Endothelial cell of umbilical vein (primary cell): ENCODE results near the gene CASR. TPM values are rescaled to one million over a fixed set of nuclear protein-coding genes. Genes with fewer than 3 reads are reported as not detected.

ENCODE experiments used
- BruUV-seq: library from RNA; stranded (reverse); fragments of 400-500 nt; replicated peaks from 2 replicates; lab custom pipeline; 2021; lab: Mats Ljungman, UMichigan
- CTCF ChIA-PET: fragments of 300-600, 350-600 bp; sonication (Branson Sonifier 250); formaldehyde crosslinking; loops from one replicate; lab custom pipeline; 2021; ENCODE audit warnings: antibody characterized with exemption, inconsistent platforms; lab: Charles Lee
- POLR2A ChIA-PET: fragments of 300-600, 350-600 bp; sonication (Branson Sonifier 250); formaldehyde crosslinking; loops from one replicate; lab custom pipeline; 2021; ENCODE audit warnings: antibody characterized with exemption, inconsistent platforms; lab: Charles Lee
- DNase-seq: peaks from one replicate; pipeline ENCODE4 v3.0.0-alpha.2; 2011; ENCODE audit warnings: low read depth, low spot score
- FAIRE-seq: peaks from 2 replicates; lab custom pipeline; 2011; peaks lifted over from hg19 to GRCh38; lab: Jason Lieb, UNC
- H2AFZ ChIP-seq: 2 replicates; pipeline ENCODE4 v1.6.0; 2012; ENCODE audit warnings: low read depth, low read length, control low read depth, inconsistent platforms
- H3K27ac ChIP-seq: 2 replicates; pipeline ENCODE4 v1.5.1; 2011; ENCODE audit warnings: low read depth, mild to moderate bottlenecking, control low read depth, low read length, moderate library complexity; ENCODE audit not compliant: insufficient read depth
- H3K27me3 ChIP-seq, 2 experiments: 2 replicates each; pipeline versions ENCODE4 v1.6.0 to v1.6.1; 2011; ENCODE audit warnings: low read length in 2 of 2, mixed read lengths in 1 of 2; ENCODE audit not compliant: control insufficient read depth in 2 of 2, insufficient read depth in 2 of 2
- H3K36me3 ChIP-seq, 2 experiments: 2 replicates in 1 of 2; 3 replicates in 1 of 2; pipeline ENCODE4 v1.5.1; 2011; ENCODE audit warnings: low read length in 2 of 2, mild to moderate bottlenecking in 1 of 2, moderate library complexity in 1 of 2; ENCODE audit not compliant: control insufficient read depth in 2 of 2, insufficient read depth in 2 of 2; ENCODE audit errors: extremely low read depth in 1 of 2
- H3K4me1 ChIP-seq: 3 replicates; pipeline ENCODE4 v1.5.1; 2011; ENCODE audit warnings: mild to moderate bottlenecking, low read length; ENCODE audit not compliant: control insufficient read depth, insufficient read depth; ENCODE audit errors: extremely low read depth
- H3K4me2 ChIP-seq: 2 replicates; pipeline ENCODE4 v1.6.1; 2011; ENCODE audit warnings: low read length, control low read depth, mixed read lengths; ENCODE audit not compliant: insufficient read depth
- H3K4me3 ChIP-seq, 3 experiments: fragments of 200-600 bp in 1 of 3; sonication (generic), shearing (Covaris generic) in 1 of 3; replicated peaks in 1 of 3; 2 replicates each; pipeline ENCODE4 v1.5.1; 2011 to 2016; ENCODE audit warnings: control low read depth in 3 of 3, low read length in 3 of 3, mild to moderate bottlenecking in 2 of 3, inconsistent platforms in 1 of 3, low read depth in 1 of 3, moderate library complexity in 1 of 3; ENCODE audit not compliant: insufficient read depth in 1 of 3
- H3K79me2 ChIP-seq: 2 replicates; pipeline ENCODE4 v1.6.0; 2012; ENCODE audit warnings: low read length, inconsistent platforms; ENCODE audit not compliant: control insufficient read depth, insufficient read depth
- H3K9ac ChIP-seq: replicated peaks from 2 replicates; pipeline ENCODE3; 2011; ENCODE audit warnings: low read length, control low read depth; ENCODE audit not compliant: insufficient read depth; ENCODE audit errors: extremely low read depth
- H3K9me1 ChIP-seq: replicated peaks from 3 replicates; pipeline ENCODE4 v1.6.0; 2011; ENCODE audit warnings: mild to moderate bottlenecking, low read length; ENCODE audit not compliant: control insufficient read depth, insufficient read depth; ENCODE audit errors: extremely low read depth
- H3K9me3 ChIP-seq: replicated peaks from 2 replicates; pipeline ENCODE4 v1.5.1; 2012; ENCODE audit warnings: low read length, inconsistent platforms; ENCODE audit not compliant: control insufficient read depth, insufficient read depth
- H4K20me1 ChIP-seq: replicated peaks from 2 replicates; pipeline ENCODE3; 2011; ENCODE audit warnings: mild to moderate bottlenecking, low read length; ENCODE audit not compliant: control insufficient read depth, insufficient read depth; ENCODE audit errors: extremely low read depth
- EZH2 ChIP-seq: IDR thresholded peaks from 2 replicates; pipeline ENCODE4 v1.6.1; 2012; ENCODE audit warnings: borderline replicate concordance, low read depth, mild to moderate bottlenecking, moderate library complexity, low read length, inconsistent platforms; ENCODE audit not compliant: severe bottlenecking
- FOS ChIP-seq: IDR thresholded peaks from 2 replicates; pipeline ENCODE4 v1.6.1; 2011; ENCODE audit warnings: mild to moderate bottlenecking, low read length, moderate library complexity, borderline replicate concordance; ENCODE audit not compliant: insufficient read depth
- GATA2 ChIP-seq: IDR thresholded peaks from 2 replicates; pipeline ENCODE4 v1.7.0; 2011; ENCODE audit warnings: low read depth, mild to moderate bottlenecking, moderate library complexity, mixed read lengths, low read length; ENCODE audit not compliant: insufficient read length, insufficient read depth
- JUN ChIP-seq: IDR thresholded peaks from 2 replicates; pipeline ENCODE4 v1.6.1; 2011; ENCODE audit warnings: borderline replicate concordance, low read depth; ENCODE audit not compliant: insufficient read length, insufficient read depth
- MYC ChIP-seq: IDR thresholded peaks from one replicate; pipeline ENCODE4 v1.6.1; 2011; ENCODE audit warnings: mild to moderate bottlenecking, low read depth, low read length
- POLR2A ChIP-seq: IDR thresholded peaks from 2 replicates; pipeline ENCODE4 v1.6.1; 2012; ENCODE audit warnings: low read depth, mild to moderate bottlenecking, control low read depth, low read length
- POLR2AphosphoS5 ChIP-seq: IDR thresholded peaks from 2 replicates; pipeline ENCODE4 v1.6.1; 2012; ENCODE audit warnings: low read depth, mild to moderate bottlenecking, control low read depth, low read length, moderate library complexity; ENCODE audit not compliant: insufficient read depth
- dilution Hi-C: fragments of 300-500 bp; cut with MboI; formaldehyde crosslinking; loops from one replicate; pipeline ENCODE4 v1.15.0; 2019; ENCODE audit warnings: low sequenced_read_pairs; ENCODE audit not compliant: extremely low pct_ligation_motif_present
- intact Hi-C: fragments of 100-400 bp; cut with micrococcal nuclease; formaldehyde crosslinking; loops from one replicate; pipeline ENCODE4 v1.10.0; 2022
- polyA plus RNA-seq, 4 experiments: library from polyadenylated mRNA; depleted of rRNA in 3 of 4; stranded (reverse) in 3 of 4; unstranded in 1 of 4; fragments of >200 nt; gene quantifications; 2 replicates each; pipeline versions ENCODE4 v1.2.1 to v1.2.3, GENCODE V29; 2011 to 2012; ENCODE audit warnings: missing spikeins in 1 of 4
- total RNA-seq: library from RNA; stranded (reverse); gene quantifications from 2 replicates; pipeline ENCODE4 v1.2.3, GENCODE V29; 2021
- TF ChIP-seq, protein P1 (sequence below), 2 donors: IDR thresholded peaks; 1 replicate in 1 of 2; 2 replicates in 1 of 2; pipeline ENCODE4 v1.5.1; 2011; ENCODE audit warnings: low read length in 2 of 2, mild to moderate bottlenecking in 2 of 2, moderate library complexity in 2 of 2, control low read depth in 1 of 2, inconsistent platforms in 1 of 2, low read depth in 1 of 2; ENCODE audit not compliant: insufficient read depth in 1 of 2; ENCODE audit errors: extremely low read depth in 1 of 2
- TF ChIP-seq, protein P2 (sequence below): IDR thresholded peaks from 2 replicates; pipeline ENCODE4 v1.6.1; 2011; ENCODE audit not compliant: insufficient read depth, insufficient read length

CASR gene
- total and polyA plus RNA-seq, 2 donors (not counting 3 experiments of a cell fraction or from before 2014, with no cell fraction given), result not detected

DNA sequence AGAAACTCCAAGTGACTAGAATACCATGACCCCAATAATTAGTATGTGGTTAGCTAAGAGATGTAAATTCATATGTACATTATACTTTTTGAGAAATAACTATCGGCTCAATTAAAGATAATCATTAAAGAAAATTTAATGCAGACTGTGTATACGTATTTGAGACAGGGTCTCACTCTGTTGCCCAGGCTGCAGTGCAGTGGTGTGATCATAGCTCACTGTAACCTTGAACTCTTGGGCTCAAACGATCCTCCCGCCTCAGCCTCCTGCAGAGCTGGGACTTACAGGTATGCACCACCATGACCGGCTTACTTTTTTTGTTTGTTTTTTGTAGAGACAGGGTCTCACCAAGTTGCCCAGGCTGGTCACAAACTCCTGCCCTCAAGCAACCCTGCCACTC lies 132.9 kb downstream of the CASR start:
- DNase-seq, result no peak
- no peaks in the 10 kb centered on the region for H4K20me1 ChIP-seq
- no peak for FAIRE-seq
- TF ChIP-seq, protein P1, sequence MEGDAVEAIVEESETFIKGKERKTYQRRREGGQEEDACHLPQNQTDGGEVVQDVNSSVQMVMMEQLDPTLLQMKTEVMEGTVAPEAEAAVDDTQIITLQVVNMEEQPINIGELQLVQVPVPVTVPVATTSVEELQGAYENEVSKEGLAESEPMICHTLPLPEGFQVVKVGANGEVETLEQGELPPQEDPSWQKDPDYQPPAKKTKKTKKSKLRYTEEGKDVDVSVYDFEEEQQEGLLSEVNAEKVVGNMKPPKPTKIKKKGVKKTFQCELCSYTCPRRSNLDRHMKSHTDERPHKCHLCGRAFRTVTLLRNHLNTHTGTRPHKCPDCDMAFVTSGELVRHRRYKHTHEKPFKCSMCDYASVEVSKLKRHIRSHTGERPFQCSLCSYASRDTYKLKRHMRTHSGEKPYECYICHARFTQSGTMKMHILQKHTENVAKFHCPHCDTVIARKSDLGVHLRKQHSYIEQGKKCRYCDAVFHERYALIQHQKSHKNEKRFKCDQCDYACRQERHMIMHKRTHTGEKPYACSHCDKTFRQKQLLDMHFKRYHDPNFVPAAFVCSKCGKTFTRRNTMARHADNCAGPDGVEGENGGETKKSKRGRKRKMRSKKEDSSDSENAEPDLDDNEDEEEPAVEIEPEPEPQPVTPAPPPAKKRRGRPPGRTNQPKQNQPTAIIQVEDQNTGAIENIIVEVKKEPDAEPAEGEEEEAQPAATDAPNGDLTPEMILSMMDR (IDR thresholded peaks at IDR 0.05; ENCODE audit: extremely low read depth in 1 of 2, insufficient read depth in 1 of 2, low read depth in 1 of 2, low read length in 2 of 2), result no peak
- TF ChIP-seq, protein P2, sequence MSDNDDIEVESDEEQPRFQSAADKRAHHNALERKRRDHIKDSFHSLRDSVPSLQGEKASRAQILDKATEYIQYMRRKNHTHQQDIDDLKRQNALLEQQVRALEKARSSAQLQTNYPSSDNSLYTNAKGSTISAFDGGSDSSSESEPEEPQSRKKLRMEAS, result no peak
- TF ChIP-seq JUN, result no peak
- TF ChIP-seq POLR2A, result no peak
- no peak for TF ChIP-seq EZH2
- TF ChIP-seq FOS, result no peak
- no peak for TF ChIP-seq GATA2
- TF ChIP-seq MYC, result no peak
- TF ChIP-seq POLR2AphosphoS5, result no peak
- no peak overlapping the region for H3K4me2 ChIP-seq
- H3K9ac ChIP-seq, result no peak overlapping the region
- no peaks in the 10 kb centered on the region for H3K9me1 ChIP-seq
- no peaks in the 10 kb centered on the region for H3K4me1 ChIP-seq
- H2AFZ ChIP-seq, result no peak overlapping the region
- H3K36me3 ChIP-seq, result no peaks in the 10 kb centered on the region
- no peak overlapping the region for H3K27ac ChIP-seq
- no TSS peak for BruUV-seq
- POLR2A ChIA-PET, result no interaction called here
- CTCF ChIA-PET, result no interaction called here
- H3K27me3 ChIP-seq, result no peaks in the 10 kb centered on the region
- intact Hi-C loops (no loop called here), dilution Hi-C loops (no loop called here)
- no peaks in the 10 kb centered on the region for H3K79me2 ChIP-seq
- H3K4me3 ChIP-seq, result no peak overlapping the region
- no peaks in the 10 kb centered on the region for H3K9me3 ChIP-seq
